Stomach (tissue), 9 donors: ENCODE data around the gene LRRC8C. TPM values are rescaled to one million over a fixed set of nuclear protein-coding genes. Genes with fewer than 3 reads are reported as not detected.
"Not testable (repeated sequence)": the region's sequence is repeated elsewhere in the genome, so short reads cannot be mapped to it uniquely, and the experiment has no call there.

Experiments used
- DNase-seq, 2 donors: peaks; one replicate each; pipeline versions ENCODE4 v3.0.0 to v3.0.0-alpha.2; 2013 to 2019
- H3K27ac ChIP-seq, 5 donors: fragments of 200-600 bp in 4 of 5; sonication (generic) in 4 of 5; one replicate each; pipeline ENCODE4 v1.5.1; 2013 to 2019; ENCODE audit warnings: mild to moderate bottlenecking in 1 of 5, moderate library complexity in 1 of 5
- H3K27me3 ChIP-seq, 3 donors: fragments of 200-600 bp; sonication (generic); one replicate each; pipeline ENCODE4 v1.5.1; 2017 to 2019; ENCODE audit warnings: mixed run types in 1 of 3
- H3K36me3 ChIP-seq, 4 donors: fragments of 200-600 bp; sonication (generic); 1 replicate in 3 of 4; 2 replicates in 1 of 4; pipeline ENCODE4 v1.5.1; 2016 to 2019
- H3K4me1 ChIP-seq, 4 donors: fragments of 200-600 bp; sonication (generic); one replicate each; pipeline ENCODE4 v1.5.1; 2016 to 2019
- H3K4me3 ChIP-seq, 4 donors: fragments of 200-600 bp; sonication (generic) in 3 of 4; one replicate each; pipeline ENCODE4 v1.5.1; 2016 to 2019; ENCODE audit warnings: mild to moderate bottlenecking in 1 of 4
- H3K9me3 ChIP-seq, 4 donors: fragments of 200-600 bp; sonication (generic); one replicate each; pipeline ENCODE4 v1.5.1; 2016 to 2019
- EP300 ChIP-seq: sonication (generic); formaldehyde crosslinking; IDR thresholded peaks from one replicate; pipeline ENCODE4 v1.6.1; 2017; ENCODE audit warnings: antibody characterized with exemption
- POLR2A ChIP-seq, 4 donors: fragments of 450-650 bp; IDR thresholded peaks; one replicate each; pipeline ENCODE4 v1.6.1; 2016; ENCODE audit warnings: antibody characterized with exemption in 4 of 4, control low read depth in 2 of 4, mild to moderate bottlenecking in 1 of 4, moderate library complexity in 1 of 4
- POLR2AphosphoS5 ChIP-seq, 3 donors: sonication (generic); formaldehyde crosslinking; IDR thresholded peaks; one replicate each; pipeline ENCODE4 v1.6.1; 2016; ENCODE audit warnings: antibody characterized with exemption in 3 of 3
- WGBS, 5 donors: extraction: QIAGEN DNeasy Blood & Tissue Kit in 3 of 5; methylation state at CpG; one replicate each; pipeline versions ENCODE4 v1.1.5 to v1.1.7; 2013 to 2018; 5-methylcytosine and 5-hydroxymethylcytosine counted together
- intact Hi-C: fragments of 100-400 bp; cut with DNase I; formaldehyde crosslinking; loops from one replicate; pipeline ENCODE4 v1.15.1; 2023; ENCODE audit warnings: low total_unique reads
- polyA plus RNA-seq, 3 donors: library from polyadenylated mRNA; stranded (reverse); fragments of 200-250 nt; gene quantifications; one replicate each; pipeline ENCODE4 v1.2.3, GENCODE V29; 2013
- total RNA-seq, 5 donors: library from RNA; depleted of rRNA; stranded (reverse); fragments of >200 nt; gene quantifications; one replicate each; pipeline versions ENCODE4 v1.1.0 to v1.2.3, GENCODE V29; 2014 to 2016
- TF ChIP-seq, protein P1 (sequence below), 7 experiments: fragments of 450-650 bp in 4 of 7; fragments of 200-600 bp in 3 of 7; sonication (generic) in 3 of 7; IDR thresholded peaks; one replicate each; pipeline ENCODE4 v1.5.1; 2016 to 2019; ENCODE audit warnings: antibody characterized with exemption in 7 of 7, control low read depth in 2 of 7, mild to moderate bottlenecking in 1 of 7
- donor health status: healthy with polysubstance abuse.
- donor health status: Bipolar disorder and iron deficiency.
- donor health status: healthy.

The LRRC8C gene
- total and polyA plus RNA-seq, 8 donors, result 0.45 to 14.8 (median 1.4) TPM

DNA sequence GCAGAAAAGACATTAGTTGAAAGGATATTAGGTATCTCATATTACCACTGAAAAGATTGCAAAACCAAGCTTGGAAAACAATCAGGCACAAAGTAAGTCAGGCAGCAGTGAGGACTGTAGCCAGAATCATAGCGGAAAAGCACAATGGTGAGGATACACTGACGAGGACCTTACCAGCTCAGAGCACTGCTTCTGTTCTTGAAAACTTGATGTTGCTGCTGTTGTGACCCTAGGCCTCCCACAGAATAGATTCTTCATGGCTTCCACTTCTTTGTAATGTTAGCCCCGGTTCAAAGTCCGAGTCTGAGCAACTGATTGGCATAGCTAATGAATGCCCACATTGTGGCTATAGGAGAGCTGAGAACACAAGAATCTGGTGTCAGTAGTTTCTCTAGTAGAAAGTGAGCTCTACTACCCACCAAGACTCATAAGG, 45.2 kb upstream of the LRRC8C start:
- Histone ChIP-seq H3K9me3 (no peaks in the 10 kb centered on the region), H3K4me1 (peaks cover 0 to 8% (median 0%) of the 10 kb centered on the region in 4 donors), H3K27me3 (no peaks in the 10 kb centered on the region), H3K36me3 (peaks cover 5 to 26% (median 23%) of the 10 kb centered on the region in 4 donors), H3K4me3 (no peak overlapping the region), H3K27ac (no peak overlapping the region)
- no peak for DNase-seq
- TF ChIP-seq, protein P1, sequence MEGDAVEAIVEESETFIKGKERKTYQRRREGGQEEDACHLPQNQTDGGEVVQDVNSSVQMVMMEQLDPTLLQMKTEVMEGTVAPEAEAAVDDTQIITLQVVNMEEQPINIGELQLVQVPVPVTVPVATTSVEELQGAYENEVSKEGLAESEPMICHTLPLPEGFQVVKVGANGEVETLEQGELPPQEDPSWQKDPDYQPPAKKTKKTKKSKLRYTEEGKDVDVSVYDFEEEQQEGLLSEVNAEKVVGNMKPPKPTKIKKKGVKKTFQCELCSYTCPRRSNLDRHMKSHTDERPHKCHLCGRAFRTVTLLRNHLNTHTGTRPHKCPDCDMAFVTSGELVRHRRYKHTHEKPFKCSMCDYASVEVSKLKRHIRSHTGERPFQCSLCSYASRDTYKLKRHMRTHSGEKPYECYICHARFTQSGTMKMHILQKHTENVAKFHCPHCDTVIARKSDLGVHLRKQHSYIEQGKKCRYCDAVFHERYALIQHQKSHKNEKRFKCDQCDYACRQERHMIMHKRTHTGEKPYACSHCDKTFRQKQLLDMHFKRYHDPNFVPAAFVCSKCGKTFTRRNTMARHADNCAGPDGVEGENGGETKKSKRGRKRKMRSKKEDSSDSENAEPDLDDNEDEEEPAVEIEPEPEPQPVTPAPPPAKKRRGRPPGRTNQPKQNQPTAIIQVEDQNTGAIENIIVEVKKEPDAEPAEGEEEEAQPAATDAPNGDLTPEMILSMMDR (IDR thresholded peaks at IDR 0.05), result no peak
- TF ChIP-seq EP300 (no peak), POLR2A (IDR thresholded peaks at IDR 0.05) (no peak)
- WGBS, 5 donors, result 71 to 79% (median 74%) methylated on average over 4 of the region's 4 CpGs
- intact Hi-C loops, result no loop called here

DNA sequence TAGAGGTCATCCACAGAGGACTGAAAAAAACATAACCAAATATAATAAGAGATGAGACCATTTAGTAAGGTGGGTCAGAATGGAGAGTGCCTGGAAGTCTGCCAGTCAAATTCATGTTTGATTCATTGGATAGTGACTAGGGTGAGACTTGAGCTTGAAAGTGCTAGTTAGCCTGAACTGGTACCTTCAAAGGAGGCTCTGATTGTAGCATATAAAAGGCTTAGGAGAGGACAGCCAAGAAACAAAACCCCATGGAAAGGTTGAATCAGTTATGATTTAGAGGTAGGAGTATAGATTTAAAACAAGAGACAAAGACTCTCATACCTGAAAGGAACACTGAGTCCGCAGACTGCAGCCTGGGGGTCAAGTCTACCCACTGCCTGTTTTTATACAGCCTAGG, 44.4 kb upstream of the LRRC8C start:
- no peaks in the 10 kb centered on the region for H3K27me3 ChIP-seq
- H3K36me3 ChIP-seq, result peaks cover 0 to 18% (median 15%) of the 10 kb centered on the region in 4 donors
- no peaks in the 10 kb centered on the region for H3K9me3 ChIP-seq
- 96 to 100% (median 97%) methylated on average over 1 of the region's 1 CpG for WGBS, 5 donors
- no peak overlapping the region for H3K27ac ChIP-seq
- no peak for TF ChIP-seq POLR2AphosphoS5 (IDR thresholded peaks at IDR 0.05)
- no peak for TF ChIP-seq EP300
- no peak for TF ChIP-seq POLR2A (IDR thresholded peaks at IDR 0.05)
- TF ChIP-seq, protein P1 (IDR thresholded peaks at IDR 0.05), result no peak
- H3K4me3 ChIP-seq, result no peak overlapping the region
- intact Hi-C loops, result no loop called here
- no peak for DNase-seq
- H3K4me1 ChIP-seq, result peaks cover 0 to 15% (median 0%) of the 10 kb centered on the region in 4 donors

DNA sequence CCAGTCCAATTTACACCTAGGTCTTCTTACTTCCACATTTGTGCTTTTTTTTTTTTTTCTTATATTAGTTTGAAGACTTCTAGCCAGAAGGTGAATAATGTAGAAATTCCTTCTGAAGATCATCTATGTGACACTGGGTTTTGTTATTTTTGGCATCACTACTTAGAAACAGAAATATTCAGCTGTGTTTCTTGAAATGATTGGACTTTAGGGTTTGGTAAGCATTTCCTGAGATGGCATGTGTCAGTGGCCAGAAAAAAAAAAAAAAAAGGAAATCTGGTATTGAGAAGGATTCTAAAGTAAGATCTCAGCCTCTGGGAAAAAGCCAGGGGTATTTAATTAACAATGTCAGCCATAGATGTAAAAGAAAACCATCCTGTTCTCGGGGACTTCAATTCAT, 43.4 kb upstream of the LRRC8C start:
- Histone ChIP-seq H3K4me1 (peaks cover 0 to 16% (median 0%) of the 10 kb centered on the region in 4 donors), H3K27me3 (no peaks in the 10 kb centered on the region), H3K27ac (no peak overlapping the region), H3K36me3 (peaks cover 0 to 9% (median 5%) of the 10 kb centered on the region in 4 donors), H3K4me3 (no peak overlapping the region), H3K9me3 (no peaks in the 10 kb centered on the region)
- DNase-seq, result no peak
- whole genome bisulfite sequencing, 5 donors, result 78 to 95% (median 86%) methylated on average over 1 of the region's 1 CpG
- TF ChIP-seq EP300, result no peak
- no peak for TF ChIP-seq POLR2AphosphoS5 (IDR thresholded peaks at IDR 0.05)
- TF ChIP-seq, protein P1 (IDR thresholded peaks at IDR 0.05), result no peak
- no peak for TF ChIP-seq POLR2A (IDR thresholded peaks at IDR 0.05)
- intact Hi-C loops, result no loop called here

DNA sequence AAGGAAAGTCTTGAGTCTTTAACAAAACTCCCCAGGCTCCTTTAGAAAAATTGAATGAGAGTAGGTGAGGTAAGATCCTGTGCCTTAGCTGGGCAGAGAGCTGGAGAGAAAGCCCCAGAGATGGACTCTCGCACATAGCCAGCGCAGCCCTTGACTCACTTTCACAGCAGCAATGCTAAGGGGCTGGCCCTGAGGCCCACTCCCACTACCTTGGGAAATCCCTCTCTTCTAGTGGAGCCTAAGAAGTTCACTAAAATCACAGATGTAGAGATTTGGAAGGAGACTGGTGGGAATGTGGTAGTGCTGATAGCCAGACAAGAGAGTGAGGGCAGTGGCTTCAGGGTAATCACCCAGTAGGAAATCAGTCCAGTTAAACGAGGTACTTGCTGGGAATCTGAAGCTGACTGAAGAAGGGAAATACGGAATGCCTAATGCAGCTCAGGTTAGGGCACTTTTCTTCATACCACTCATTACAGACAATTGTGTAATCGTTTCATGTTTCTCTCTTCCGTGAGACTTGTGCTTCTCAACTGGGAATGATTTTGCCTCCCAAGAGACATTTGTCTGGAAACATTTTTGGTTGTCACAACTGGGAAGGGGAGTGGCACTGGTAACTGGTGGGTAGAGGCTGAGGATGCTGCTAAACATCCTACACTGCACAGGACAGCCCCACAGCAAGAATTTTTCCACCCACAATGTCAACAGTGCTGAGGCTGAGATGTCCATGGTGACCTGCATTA, 42.4 kb upstream of the LRRC8C start:
- H3K27me3 ChIP-seq, result no peaks in the 10 kb centered on the region
- no peak overlapping the region for H3K4me3 ChIP-seq
- TF ChIP-seq POLR2A (IDR thresholded peaks at IDR 0.05) (no peak), POLR2AphosphoS5 (IDR thresholded peaks at IDR 0.05) (no peak), EP300 (no peak)
- TF ChIP-seq, protein P1 (IDR thresholded peaks at IDR 0.05), result no peak
- DNase-seq, result no peak
- peaks cover 0 to 6% (median 0%) of the 10 kb centered on the region in 4 donors for H3K36me3 ChIP-seq
- WGBS, 5 donors, result 85 to 89% (median 87%) methylated on average over 6 of the region's 6 CpGs
- H3K4me1 ChIP-seq, result peaks cover 0 to 16% (median 0%) of the 10 kb centered on the region in 4 donors
- H3K27ac ChIP-seq, result no peak overlapping the region
- intact Hi-C loops, result no loop called here
- no peaks in the 10 kb centered on the region for H3K9me3 ChIP-seq

DNA sequence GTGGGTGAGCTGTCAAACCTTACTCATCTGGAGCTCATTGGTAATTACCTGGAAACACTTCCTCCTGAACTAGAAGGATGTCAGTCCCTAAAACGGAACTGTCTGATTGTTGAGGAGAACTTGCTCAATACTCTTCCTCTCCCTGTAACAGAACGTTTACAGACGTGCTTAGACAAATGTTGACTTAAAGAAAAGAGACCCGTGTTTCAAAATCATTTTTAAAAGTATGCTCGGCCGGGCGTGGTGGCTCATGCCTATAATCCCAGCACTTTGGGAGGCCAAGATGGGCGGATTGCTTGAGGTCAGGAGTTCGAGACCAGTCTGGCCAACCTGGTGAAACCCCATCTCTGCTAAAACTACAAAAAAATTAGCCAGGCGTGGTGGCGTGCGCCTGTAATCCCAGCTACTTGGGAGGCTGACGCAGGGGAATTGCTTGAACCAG, 40.0 kb upstream of the LRRC8C start:
- H3K36me3 ChIP-seq, H3K4me3 ChIP-seq, intact Hi-C loops, H3K9me3 ChIP-seq, H3K27ac ChIP-seq, H3K27me3 ChIP-seq: not testable (repeated sequence)
- H3K4me1 ChIP-seq, result peaks cover 0 to 16% (median 0%) of the 10 kb centered on the region in 4 donors
- peak in 1 of 2 donors; percentile 23 for DNase-seq
- 57 to 74% (median 68%) methylated on average over 13 of the region's 13 CpGs for WGBS, 5 donors
